SW 1271 (cell line): ENCODE data around the gene ZC3HAV1.
A peak's percentile ranks its signal among the peaks of the same experiment; 100 is the strongest.

Source experiments
- DNase-seq, 2 experiments: peaks; one replicate each; lab custom pipeline; 2025; lab: John Stamatoyannopoulos, UW

The ZC3HAV1 gene

DNA sequence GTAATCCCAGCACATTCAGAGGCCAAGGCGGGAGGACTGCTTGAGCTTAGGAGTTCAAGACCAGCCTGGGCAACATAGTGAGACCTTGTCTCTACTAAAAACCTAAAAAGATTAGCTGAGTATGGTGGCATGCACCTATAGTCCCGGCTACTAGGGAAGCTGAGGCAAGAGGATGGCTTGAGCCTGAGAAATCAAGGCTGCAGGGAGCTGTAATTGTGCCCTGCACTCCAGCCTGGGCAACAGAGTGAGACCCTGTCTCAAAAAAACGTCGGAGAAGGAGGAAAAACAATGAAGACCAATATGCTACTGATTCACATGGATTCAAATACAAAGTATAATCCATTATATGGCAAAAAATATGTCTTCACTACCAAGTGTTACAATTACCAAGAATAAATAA, 87.2 kb downstream of the ZC3HAV1 start:
- DNase-seq, result no peak

DNA sequence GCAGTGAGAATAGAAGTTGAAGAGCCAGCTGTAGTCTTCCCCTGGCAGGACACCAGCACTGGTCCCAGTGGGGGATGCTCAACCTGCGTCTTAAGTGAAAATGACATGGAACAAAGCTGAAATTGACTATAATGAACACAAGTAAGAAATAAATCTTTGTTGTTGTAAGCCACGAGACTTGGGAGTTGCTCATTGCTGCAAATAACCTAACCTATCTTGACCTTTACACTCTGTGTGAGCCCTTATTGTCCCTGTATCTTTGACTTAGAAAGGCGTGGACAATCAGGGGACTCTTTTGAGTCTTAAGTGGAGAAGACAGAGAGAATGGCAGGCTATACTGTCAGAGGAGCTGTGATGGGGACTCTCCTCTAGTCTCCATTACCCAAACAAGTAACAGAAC, 90.6 kb downstream of the ZC3HAV1 start:
- DNase-seq, result no peak

DNA sequence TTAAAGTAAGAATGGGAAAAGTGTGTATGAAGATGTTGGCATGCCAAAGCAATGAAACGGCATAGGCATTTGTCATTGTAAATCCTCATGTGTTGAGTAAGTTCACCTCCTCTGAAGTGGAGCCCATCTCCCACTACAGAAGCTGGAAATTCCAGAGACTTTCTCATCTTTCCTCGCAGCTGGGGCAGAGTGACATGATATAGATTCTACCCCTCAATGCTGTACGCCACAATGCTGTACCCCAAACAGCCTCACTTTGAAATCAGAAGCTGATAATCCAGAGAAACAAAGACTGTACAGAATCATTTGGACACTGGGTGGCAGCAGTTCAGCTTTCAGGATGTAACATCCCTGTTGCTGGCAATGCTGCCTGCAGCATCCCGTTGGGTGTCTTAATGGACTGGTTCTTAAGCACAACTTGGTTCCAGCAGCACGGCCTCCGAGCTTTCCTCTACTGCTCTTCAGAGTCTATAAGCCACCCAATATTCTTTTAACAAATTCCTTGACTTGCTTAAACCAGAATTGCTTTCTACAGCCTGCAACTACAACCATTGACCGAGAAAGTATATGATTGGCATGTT, 92.5 kb downstream of the ZC3HAV1 start:
- DNase-seq, result peak; percentile 25 to 62

DNA sequence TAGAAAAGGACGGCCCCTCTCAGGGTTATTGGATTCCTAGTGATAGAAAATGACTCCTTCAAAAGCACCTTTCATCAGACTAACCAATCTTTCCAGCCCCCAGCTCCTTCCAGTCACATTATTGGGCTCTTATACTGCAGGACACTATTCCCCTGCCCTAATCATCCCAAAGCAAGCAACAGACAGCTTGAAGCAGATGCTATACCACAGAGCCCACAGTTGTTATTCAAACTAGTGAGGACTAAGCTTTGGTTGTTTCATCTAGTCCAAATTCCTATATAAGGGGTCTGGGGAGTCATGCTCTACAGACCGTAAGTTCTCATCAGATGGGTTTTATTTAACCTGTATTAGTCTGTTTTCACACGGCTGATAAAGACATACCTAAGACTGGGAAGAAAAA, 98.1 kb downstream of the ZC3HAV1 start:
- DNase-seq, result no peak

DNA sequence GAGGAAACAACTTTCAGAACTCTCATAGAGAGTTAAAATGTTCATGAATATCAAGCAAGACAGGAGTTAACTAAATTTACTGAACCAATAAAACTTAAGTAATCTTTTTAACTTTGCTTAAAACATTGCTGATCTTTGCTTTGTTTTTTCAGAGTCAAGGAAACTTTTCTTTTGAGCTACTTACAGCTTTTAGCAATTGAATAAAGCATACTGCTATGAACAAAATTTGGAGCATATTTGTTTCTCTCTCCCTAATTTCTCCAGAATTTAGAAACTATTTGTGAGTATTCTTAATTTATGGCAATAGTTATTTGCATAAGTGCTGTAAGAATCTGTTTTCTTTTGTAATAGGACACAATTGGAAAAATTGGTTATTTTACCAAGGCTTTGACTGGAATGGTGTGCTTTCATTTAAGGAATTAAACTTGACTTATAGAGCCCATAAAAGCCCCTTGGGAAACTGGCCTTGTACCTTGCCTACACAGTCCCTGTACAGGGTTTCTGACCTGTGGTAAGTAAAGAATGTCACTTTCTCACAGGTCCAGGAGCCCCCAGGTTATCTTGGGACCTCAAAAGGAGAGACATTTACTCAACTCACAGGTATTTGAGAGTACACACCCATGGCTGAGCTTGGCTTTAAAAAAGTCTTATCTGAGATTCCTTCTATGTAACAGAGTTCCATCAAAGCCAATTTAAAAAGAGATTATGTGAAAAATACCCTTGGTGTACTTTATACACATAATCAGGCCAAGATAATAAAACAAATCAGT, 105.0 kb downstream of the ZC3HAV1 start:
- no peak for DNase-seq

DNA sequence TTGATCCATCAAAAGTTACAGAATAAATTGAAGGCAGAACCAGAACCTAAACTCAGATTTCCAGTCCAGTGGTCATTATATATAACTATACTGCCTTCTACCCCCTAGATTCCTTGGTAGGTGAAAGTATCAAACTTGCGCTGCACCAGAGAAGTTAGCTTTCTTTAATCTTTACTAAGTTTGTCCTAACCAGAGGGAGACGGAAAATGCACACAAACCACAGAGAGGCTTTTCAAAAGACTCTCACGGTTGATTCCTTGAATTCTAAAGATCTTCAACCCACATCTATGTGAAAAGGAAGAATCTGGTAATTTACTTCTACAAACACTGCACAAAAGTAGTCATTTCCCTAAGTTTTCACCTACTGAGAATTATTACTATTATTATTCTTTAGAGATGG, 110.1 kb downstream of the ZC3HAV1 start:
- no peak for DNase-seq
